DMS153 (cell line): ENCODE data around the gene KIF25.

Experiments used
- DNase-seq: peaks from one replicate; lab custom pipeline; 2025; lab: John Stamatoyannopoulos, UW

Gene KIF25

DNA sequence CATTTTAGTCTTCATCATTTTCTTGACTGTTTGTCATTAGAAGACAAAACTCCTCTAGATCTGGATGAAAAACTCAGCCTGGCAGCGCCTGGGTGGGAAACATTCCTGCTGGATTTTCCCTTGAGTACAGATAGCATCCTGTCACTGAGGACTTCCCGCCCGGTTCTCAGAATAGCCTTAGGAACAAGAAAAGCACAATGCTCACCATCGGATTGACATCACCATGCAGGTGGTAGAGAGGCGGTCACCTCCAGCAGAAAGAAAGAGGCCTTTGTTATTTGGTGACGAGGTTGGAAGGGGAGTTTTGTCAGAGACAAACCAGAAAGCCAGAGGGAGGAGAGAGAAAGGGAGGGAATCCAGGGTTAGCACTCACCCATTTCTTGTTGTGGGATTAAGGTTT, 39.8 kb downstream of the KIF25 start:
- peak; percentile 7 for DNase-seq

DNA sequence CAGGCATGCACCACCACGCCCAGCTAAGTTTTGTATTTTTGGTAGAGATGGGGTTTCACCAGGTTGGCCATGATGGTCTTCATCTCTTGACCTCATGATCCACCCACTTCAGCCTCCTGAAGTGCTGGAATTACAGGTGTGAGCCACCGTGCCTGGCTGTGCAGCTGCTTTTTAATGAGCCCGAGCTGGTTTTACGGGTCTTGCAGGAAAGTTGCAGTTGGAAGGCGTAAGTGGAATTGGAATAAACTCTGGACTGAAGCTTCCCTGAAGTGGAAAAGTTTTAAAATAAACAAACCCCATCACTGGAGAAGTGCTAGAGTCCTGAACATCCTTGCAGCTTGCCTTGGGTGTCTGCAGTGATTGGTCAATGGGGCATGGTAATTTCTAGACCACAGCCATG, 40.4 kb downstream of the KIF25 start:
- no peak for DNase-seq

DNA sequence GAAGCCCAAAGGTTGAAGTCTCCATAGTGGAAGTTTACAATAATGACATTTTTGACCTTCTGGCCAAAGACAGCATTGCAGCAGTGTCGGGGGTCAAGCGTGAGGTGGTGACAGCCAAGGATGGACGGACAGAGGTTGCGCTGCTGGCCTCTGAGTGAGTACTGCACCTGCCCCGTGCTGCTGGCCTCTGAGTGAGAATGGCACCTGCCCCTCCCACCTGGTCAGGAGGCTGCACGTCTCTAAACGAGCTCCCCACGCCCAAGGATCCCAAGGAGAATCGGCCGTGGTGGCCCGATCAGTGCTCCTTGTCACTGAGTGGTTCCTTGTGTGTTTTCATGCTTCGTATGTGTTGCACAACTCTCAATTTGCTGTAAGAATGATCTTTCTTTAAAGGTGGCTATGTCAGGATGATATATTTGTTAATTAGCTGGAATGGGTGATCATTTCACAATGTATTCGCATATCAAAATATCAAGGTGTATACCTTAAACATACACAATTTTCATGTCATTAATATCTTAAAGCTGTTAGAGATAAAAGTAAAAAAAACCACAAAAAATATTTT, 41.2 kb downstream of the KIF25 start:
- DNase-seq: no peak

DNA sequence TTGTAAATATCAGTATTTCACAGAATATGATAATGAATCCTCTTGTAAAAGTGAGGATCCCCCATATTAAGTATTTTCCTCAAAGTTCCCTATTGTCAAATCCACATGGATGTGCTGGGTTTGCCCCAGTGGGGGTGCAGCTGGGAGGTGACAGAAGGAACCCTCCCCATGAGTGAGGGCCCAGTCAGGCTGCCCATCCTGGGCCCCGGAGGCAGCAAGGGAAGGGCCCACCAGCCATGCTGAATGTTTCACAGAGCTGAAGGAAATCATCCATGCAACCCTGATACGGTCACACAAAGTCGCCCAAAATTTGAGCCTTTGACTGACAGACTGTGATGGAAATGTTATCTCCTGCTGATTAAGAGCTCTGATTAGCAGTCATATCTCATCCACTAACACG, 41.8 kb downstream of the KIF25 start:
- no peak for DNase-seq

DNA sequence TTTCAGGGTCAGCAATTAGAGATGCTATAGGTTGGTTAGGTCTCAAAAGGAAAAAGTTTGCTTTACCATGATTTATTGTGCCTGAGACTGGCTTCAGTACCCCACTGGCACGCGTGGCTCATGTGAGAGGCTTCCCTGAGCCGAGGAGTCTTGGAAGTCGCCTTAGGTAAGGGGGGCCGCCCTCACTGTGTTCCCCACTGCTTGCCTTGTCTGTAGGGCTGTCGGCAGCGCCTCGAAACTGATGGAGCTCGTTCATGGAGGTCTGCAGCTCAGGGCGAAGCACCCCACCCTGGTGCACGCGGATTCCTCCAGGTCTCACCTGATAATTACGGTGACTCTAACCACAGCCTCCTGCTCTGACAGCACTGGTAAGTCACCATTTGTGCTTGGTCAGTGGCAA, 42.4 kb downstream of the KIF25 start:
- no peak for DNase-seq

DNA sequence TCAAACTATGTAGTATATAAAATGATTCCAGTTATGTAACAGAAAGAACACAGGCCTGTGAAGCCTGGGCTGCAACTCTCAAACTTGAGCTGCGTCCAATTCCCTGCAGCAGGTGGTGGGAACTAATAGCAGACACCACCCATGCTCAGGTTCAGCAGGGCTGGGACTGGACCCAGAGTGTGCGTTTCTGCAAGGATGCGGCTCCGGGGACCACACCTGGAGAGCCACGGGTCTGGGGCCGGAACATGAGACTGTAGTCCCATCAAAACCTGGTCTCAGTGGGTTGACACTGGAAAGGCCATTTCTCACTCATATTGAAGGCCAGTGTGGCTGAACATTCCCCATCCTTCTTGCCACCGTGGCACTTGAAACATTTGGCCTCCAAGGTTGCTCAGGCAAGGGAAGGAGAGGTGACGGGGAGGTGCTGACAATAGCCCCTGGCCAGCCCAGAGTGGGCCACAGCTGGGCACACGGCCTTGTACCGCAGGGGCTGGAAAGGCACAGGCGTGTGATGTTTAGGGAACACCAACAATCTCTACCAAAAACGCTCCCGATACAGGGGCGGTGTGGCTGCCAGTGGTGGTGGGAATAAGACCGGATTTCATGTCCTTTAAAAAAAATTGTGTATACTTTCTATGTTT, 43.5 kb downstream of the KIF25 start:
- DNase-seq: no peak

DNA sequence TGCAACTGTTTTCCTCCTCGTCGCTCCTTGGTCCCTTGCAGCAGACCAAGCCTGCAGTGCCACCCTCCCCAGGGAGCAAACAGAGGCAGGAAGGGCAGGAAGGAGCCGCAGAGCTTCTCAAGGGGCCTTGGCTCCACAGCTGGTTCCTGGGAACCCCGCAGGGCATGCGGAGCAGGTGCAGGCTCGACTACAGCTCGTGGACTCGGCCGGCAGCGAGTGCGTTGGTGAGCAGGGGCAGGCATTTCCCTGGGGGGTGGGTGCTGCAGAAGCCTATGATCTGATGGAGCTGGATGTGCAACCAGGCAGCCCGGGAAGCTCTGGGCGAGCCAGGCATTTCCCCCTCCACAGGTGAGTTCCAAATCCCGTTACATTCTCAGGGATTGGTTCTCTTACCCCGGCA, 44.5 kb downstream of the KIF25 start:
- DNase-seq: no peak

DNA sequence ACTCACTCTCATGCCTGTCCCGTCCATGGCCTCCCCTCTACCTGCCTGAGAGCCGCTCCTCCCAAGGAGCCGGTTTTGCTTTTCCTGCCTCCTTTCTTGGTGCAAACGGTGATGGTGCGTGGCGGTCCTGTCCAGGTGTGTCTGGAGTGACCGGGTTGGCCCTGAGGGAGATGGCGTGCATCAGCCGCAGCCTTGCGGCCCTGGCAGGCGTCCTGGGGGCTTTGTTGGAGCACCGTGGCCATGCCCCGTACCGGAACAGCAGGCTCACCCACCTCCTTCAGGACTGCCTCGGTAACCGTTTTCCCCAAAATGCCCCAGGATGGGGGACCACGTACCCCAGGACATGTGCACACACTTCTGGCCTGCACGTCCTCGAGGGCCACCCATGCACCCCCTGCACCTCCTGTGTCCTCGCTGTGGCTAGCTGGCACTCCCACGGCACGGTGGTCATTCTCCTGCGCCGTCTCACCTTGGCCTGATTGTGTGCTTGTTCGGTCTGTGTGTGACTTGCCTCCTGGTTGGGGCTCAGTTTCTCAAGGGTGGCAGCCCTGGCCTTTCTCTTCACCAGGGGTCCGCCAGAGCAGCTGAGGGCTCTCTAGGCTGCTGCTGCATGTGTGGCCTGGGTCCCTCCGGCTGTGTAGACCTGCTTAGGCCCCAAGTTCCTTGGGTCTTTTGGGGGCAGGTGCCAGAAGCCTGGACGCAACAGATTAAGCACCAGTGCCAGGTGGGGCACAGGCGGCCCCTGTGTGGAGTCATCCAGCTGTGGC, 45.1 kb downstream of the KIF25 start:
- no peak for DNase-seq

DNA sequence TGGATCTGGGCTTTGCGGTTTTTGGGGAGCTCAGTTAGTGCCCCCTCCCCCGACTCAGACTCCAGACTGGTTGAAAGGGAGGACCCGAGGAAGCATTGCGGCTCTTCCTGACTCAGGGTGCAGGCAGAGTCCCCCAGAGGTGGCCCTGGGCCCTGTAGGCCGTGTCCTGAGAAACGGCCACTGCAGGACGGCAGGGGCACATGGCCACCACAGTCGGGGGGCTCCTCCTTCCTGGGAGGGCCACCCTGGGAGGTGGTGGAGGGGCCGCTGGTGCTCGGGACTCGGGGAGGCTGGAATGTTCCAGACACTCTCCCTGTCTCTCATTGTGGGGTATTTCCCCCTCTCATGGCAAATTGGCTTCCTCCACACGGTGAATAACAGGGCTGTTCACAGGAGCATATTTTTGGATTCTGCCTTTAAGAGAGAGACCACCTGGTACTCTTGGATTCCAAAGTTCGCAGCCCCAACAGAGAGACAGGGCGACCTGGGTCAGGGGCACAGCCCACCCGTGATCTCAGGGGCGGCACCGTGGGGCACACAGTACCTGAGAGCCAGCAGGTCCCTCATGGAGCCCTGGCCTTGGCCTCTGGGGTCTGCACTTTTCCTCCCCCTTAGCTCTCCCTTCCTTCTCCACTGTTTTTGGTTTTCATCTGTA, 45.8 kb downstream of the KIF25 start:
- DNase-seq: no peak

DNA sequence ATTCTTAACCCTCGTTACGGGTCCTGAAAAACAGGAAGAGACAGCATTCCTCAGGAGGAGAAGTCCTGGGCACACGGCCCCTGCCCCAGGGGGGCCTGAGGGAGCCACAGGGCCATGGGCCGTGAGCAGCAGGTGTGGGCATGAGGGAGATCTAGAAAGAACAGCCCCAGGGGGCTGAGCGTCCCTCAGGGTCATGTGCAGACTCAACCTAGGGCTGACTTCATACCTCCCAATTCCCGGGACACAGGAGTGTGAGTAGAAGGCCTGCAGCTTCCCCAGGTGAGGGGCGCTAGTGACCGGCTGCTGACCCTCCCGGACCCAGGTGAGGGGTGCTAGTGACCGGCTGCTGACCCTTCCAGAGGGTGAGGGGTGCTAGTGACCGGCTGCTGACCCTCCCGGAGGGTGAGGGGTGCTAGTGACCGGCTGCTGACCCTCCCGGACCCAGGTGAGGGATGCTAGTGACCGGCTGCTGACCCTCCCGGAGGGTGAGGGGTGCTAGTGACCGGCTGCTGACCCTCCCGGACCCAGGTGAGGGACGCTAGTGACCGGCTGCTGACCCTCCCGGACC, 46.5 kb downstream of the KIF25 start:
- DNase-seq: no peak

DNA sequence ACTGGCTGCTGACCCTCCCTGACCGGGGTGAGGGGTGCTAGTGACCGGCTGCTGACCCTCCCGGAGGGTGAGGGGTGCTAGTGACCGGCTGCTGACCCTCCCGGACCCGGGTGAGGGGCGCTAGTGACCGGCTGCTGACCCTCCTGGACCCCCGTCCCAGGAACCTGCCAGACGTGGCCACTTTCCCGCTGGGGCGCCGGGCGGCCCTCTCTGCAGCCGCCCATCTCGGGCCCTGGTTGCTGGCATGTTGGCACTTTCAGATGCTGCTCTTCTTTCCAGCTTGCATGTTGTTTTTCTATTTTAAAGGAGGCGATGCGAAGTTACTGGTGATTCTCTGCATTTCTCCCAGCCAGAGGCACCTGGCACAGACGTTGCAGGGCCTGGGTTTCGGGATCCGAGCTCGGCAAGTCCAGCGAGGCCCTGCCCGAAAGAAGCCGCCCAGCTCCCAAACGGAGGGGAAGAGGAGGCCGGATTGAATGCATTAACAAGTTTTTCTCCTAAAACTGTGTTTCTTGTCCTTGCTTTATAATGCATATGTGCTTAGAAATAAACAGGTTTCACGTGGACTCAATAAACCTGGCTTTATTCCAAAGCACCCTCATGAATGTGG, 47.2 kb downstream of the KIF25 start:
- DNase-seq: no peak

DNA sequence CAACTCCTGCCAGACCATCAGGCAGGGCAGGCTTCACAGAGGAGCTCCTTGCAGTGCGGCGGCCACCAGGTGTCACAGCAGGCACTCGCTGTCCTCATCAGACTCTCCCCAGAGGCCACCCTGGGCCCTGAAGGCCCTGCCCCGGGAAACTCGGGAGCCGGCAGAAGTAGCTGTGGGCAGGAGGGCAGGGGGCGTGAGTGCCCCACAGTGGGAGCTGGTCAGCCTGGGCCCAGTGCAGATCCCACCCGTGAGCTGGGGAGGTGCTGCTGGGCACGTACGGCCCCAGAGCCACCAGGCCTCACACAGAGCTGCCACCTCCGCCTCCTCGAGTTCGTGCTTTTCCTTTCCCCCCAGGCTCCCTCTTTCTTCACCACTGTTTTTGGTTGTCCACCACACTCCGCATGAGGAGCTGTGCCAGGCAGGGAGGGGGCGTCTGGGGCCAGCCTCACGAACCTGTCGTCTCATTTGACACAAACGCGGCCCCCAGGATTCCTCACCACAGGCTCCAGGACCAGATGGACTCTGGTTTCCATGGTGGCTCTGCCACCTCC, 47.7 kb downstream of the KIF25 start:
- DNase-seq: no peak

DNA sequence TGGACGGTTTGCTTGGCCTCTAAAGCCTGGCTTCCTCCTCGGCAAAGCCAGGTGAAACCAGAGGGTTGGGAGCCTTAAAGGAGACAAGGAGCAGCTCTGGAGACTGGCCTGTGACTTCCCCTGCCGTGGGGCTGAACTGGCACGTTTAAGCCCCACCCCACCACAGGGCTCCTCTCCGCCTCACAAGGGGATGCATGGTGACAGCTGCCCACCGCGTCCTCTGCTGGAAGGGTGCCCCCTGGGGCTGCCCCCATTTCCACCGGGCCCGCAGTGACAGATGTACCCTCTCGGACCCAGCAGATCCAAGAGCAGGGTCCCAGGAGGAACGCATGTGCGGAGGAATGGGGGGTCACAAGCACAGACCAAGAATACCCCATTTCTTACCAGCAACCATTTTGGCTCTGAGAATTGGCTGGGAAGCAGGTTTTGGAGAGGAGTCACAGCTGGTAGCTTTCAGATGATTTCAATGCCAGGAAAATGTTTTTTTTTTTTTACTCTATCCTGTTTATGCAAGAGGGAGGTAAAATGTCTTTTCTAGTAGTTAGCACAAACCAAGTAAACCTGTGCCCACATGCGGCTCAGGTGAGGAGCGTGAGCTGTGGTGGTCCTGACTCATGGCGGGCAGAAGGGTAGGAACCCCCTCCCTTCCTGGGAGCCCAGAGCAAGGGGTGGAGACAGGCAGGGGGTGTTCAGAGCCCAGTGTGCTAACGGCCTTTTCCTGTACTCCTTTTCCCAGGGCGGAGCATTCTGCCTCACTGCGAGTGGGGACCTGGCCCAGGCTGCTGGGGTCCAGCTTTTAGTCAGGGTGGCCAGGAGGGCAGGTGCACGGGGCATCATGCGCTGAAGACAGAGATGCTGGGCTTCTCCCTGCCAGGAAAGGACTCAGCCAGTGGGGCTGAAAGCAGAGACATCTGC, 48.5 kb downstream of the KIF25 start:
- DNase-seq: no peak

DNA sequence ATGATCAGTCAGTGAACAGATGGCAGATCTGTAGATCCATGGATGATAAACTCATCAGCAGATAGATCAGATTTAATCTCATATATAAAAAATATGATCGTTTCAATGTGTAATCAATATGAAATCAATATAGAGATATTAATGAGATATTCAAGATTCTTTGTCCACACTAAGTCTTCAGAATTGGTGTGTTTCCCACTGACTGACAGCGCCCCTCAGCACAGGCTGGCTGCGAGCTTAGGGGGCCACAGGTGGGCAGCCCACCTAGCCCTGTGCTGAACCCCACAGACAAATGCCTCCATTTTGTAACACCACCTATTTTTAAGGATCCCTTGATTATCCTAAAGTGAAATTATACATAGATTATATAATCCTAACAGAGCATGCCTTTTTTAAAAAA, 49.2 kb downstream of the KIF25 start:
- no peak for DNase-seq

DNA sequence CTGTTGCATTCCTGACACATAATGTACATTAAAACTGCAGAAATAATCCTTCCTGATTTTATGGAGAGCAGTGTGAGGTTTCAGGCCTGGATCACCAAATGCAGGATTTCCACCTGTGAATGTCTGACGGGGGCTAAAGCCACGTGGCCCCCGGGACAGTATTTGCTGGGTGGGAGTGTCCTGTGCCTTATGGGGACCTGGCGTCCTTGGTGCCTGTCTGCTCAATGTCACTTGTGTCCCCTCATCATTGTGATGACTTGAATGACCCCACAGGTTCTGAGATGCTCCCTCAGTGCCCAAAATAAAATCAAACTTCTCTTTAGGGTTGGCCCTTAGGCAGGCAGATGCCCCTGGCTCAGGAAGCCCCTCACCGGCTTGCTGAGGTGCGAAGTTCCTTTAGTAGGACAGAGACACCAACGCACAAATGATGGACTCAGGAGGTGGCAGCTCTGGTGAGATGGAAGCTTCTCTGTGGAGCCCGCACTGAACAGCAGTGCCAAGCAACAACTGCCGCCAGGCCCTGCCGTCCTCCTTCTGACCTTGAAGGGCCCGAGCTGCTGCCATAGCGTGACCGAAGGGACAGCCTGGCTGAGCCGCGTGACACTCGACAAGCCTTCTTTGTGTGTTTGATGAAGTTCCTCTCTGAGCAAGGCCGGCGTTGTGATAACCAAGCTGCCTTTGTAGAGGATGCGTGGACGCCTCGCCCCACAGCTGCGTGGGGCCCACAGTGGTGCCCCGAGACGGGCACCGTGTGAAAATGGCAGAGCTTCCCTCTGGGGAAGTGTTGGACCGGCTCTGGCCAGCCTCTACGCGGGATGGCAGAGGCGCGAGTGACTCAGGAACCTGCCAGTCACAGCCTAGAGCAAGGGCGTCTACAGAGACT, 50.6 kb downstream of the KIF25 start:
- no peak for DNase-seq

DNA sequence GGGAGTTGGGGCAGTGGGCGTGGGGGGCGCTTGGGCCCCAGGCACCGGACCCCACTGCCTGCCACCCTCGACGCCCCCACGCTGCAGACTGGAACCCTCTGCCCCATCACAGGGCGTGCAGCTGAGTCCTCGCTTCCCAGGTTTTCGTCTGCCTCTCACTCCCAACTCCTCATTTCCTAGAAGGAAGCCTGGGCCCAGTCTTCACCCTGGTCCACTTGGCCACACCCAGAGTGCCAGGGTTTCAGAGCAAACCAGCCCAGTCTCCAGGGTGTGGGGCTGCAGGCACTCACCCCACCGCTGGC, 51.2 kb downstream of the KIF25 start:
- DNase-seq: no peak

DNA sequence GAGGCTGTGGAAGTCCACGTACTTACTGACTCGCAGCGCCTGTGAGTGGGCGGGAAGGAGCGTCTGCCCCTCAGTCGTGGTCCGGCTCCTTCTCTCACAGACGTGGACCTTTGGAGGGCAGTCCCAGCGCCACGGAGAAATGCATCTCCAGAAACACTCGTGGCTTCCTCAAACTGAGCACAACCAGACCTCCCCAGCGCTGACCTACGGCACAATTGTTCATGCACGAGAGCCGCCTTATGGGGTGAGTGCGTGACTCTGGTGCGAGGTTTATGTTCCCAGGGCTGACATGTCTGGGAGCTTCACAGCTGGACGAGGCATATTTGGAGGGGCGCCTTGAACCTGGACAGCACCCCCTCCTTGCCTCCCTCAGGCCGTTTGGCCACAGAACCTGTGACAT, 51.8 kb downstream of the KIF25 start:
- DNase-seq: no peak

DNA sequence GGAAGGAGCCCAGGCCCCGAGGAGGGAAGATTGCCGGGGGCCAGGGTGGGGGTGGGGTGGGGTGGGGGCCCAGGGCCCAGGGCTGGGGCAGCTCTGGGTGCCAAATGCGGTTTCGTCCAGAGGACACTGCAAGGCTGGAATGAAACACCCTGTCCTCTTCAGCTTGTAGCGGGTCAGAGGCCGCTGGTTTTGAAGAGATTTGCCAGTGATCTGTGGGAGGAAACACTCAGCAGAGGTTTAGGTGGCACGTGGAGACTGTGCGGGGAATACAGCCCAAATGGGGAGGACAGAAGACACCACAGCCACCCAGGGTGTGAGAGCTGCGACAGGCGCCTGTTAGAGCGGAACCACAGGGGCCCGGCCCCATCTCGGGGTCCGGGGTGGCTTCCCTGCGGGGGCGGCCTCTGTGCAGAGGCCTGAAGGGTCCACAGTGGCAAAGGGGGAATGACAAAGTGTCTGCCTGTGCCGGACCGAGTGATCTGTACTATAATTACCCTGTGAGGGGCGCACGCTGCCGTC, 52.3 kb downstream of the KIF25 start:
- DNase-seq: no peak

DNA sequence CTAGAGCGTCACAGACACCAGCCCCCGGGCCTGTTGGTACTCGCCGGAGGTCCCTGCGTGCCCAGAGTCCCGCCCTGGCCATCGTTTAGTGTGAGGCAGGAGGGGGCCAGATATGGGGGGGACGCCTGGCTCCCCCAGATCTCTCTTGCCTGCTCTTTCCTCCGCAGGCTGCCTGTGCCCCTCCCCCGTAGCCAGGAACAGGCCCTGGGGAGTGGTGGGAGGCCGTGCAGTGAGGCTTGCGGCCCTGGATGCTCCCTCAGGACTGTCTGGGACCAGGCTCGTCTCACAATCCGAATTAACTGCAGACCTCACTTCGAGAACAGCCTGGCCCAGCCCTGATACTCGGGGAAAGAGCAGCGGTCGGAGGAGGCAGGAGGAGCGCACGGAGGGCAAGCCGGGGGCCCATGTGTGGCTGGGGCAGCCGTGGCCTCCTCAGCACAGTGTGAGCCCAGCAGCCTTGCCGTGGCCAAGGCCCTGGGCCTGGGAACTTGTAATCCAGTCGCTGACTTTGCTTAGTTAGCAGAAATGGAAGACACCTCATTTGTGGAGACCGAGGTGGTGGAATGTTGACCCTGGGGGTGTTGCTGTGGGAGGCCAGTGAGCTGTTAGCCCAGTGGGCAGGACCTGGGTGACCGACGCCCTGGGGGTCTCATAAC, 52.9 kb downstream of the KIF25 start:
- no peak for DNase-seq
